Uterus (tissue), 4 donors: ENCODE measurements around the gene LEF1. TPM values are rescaled to one million over a fixed set of nuclear protein-coding genes. Genes with fewer than 3 reads are reported as not detected.

Experiments used
- DNase-seq, 2 donors: peaks; one replicate each; pipeline ENCODE4 v3.0.0-alpha.2; 2019 to 2020
- H3K27ac ChIP-seq, 2 donors: fragments of 200-600 bp; sonication (generic); 1 replicate in 1 of 2; 2 replicates in 1 of 2; pipeline ENCODE4 v1.5.1; 2016 to 2018
- H3K27me3 ChIP-seq, 2 donors: fragments of 200-600 bp; sonication (generic); one replicate each; pipeline ENCODE4 v1.5.1; 2018 to 2019; ENCODE audit warnings: control low read depth in 1 of 2
- H3K36me3 ChIP-seq, 2 donors: fragments of 200-600 bp; sonication (generic); one replicate each; pipeline ENCODE4 v1.5.1; 2019; ENCODE audit warnings: control low read depth in 1 of 2
- H3K4me1 ChIP-seq, 2 donors: fragments of 200-600 bp; sonication (generic); one replicate each; pipeline ENCODE4 v1.5.1; 2018 to 2019; ENCODE audit warnings: control low read depth in 1 of 2
- H3K4me3 ChIP-seq, 2 donors: fragments of 200-600 bp; sonication (generic); 1 replicate in 1 of 2; 2 replicates in 1 of 2; pipeline ENCODE4 v1.5.1; 2018 to 2019; ENCODE audit warnings: mild to moderate bottlenecking in 1 of 2
- H3K9me3 ChIP-seq, 2 donors: fragments of 200-600 bp; sonication (generic); one replicate each; pipeline ENCODE4 v1.5.1; 2019; ENCODE audit warnings: control low read depth in 1 of 2
- POLR2A ChIP-seq, 2 donors: fragments of 450-650 bp; IDR thresholded peaks; one replicate each; pipeline ENCODE4 v1.6.1; 2016; ENCODE audit warnings: antibody characterized with exemption in 2 of 2, mild to moderate bottlenecking in 1 of 2, moderate library complexity in 1 of 2
- intact Hi-C: fragments of 100-400 bp; cut with DNase I; formaldehyde crosslinking; loops from one replicate; pipeline ENCODE4 v1.15.1; 2023; ENCODE audit warnings: low total_unique reads
- total RNA-seq, 4 donors: library from RNA; depleted of rRNA in 3 of 4; stranded (reverse); fragments of >200 nt in 3 of 4; gene quantifications; one replicate each; pipeline versions ENCODE4 v1.1.0 to v1.2.4, GENCODE V29; 2014 to 2023
- TF ChIP-seq, protein P1 (sequence below), 4 experiments: fragments of 200-600 bp in 2 of 4; fragments of 450-650 bp in 2 of 4; sonication (generic) in 2 of 4; IDR thresholded peaks; one replicate each; pipeline ENCODE4 v1.5.1; 2016 to 2019; ENCODE audit warnings: antibody characterized with exemption in 4 of 4, mild to moderate bottlenecking in 2 of 4, moderate library complexity in 1 of 4
- donor health status: DM: yes; HTN: yes; CAD: no.

Gene LEF1
- total RNA-seq, 4 donors from 2014 or later = 27.4 to 49.7 (median 43.7) TPM

DNA sequence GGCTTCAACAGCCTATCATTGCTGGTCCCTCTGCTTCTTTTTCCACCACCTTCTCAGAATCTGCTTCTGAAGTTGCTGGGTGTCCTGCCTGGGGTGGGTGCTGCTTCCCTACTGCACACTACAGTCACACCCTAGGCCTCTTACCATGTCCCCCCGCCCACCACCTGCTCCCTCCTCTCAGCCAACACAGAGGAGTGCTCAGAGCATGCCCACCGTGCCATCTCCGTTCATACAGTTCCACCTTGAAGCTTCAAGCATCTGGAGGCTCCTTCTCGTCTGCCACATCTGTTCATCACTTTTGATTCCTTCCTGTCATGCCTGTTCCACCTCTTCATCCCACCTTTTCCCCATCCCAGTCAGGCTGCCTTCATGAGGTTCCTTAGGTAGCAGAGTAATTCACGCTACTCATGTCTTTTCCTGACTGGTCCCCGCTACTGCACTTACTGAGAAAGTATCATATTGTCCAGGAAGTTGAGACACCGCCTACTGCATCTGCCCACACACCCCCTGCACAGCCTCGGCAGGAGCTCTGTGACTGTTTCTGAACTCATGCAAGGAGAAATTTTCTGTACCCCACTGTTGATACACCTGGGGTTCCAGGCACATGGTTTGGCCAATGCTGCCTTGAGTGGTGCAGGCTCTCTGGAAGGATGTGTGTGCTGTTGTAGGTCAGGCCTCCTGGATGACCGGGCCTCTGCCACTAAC lies 139.6 kb downstream of the LEF1 start:
- no peaks in the 10 kb centered on the region for H3K36me3 ChIP-seq
- TF ChIP-seq POLR2A (IDR thresholded peaks at IDR 0.05) = no peak
- TF ChIP-seq, protein P1, sequence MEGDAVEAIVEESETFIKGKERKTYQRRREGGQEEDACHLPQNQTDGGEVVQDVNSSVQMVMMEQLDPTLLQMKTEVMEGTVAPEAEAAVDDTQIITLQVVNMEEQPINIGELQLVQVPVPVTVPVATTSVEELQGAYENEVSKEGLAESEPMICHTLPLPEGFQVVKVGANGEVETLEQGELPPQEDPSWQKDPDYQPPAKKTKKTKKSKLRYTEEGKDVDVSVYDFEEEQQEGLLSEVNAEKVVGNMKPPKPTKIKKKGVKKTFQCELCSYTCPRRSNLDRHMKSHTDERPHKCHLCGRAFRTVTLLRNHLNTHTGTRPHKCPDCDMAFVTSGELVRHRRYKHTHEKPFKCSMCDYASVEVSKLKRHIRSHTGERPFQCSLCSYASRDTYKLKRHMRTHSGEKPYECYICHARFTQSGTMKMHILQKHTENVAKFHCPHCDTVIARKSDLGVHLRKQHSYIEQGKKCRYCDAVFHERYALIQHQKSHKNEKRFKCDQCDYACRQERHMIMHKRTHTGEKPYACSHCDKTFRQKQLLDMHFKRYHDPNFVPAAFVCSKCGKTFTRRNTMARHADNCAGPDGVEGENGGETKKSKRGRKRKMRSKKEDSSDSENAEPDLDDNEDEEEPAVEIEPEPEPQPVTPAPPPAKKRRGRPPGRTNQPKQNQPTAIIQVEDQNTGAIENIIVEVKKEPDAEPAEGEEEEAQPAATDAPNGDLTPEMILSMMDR (IDR thresholded peaks at IDR 0.05) = no peak
- no peaks in the 10 kb centered on the region for H3K27me3 ChIP-seq
- no peak overlapping the region for H3K4me3 ChIP-seq
- no peak for DNase-seq
- no peaks in the 10 kb centered on the region for H3K9me3 ChIP-seq
- intact Hi-C loops = no loop called here
- no peak overlapping the region for H3K27ac ChIP-seq
- H3K4me1 ChIP-seq = no peaks in the 10 kb centered on the region

DNA sequence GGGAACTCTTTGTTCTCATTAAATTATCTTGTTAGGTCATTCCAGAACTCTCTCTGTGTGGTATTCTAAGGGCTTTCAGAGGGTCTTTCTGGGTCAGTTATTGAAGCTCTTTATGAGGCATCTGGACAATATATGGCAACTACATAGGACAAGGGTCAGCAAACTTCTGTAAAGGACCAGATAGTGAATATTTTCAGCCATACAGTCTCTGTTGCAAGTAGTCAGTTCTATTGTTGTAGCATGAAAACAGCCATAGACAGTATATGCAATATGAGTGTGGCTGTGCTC lies 143.9 kb downstream of the LEF1 start:
- H3K27ac ChIP-seq = no peak overlapping the region
- H3K9me3 ChIP-seq = no peaks in the 10 kb centered on the region
- no peaks in the 10 kb centered on the region for H3K4me1 ChIP-seq
- intact Hi-C loops = no loop called here
- TF ChIP-seq, protein P1 (IDR thresholded peaks at IDR 0.05) = no peak
- no peak for TF ChIP-seq POLR2A (IDR thresholded peaks at IDR 0.05)
- H3K27me3 ChIP-seq = no peaks in the 10 kb centered on the region
- H3K4me3 ChIP-seq = no peak overlapping the region
- H3K36me3 ChIP-seq = no peaks in the 10 kb centered on the region
- DNase-seq = no peak

DNA sequence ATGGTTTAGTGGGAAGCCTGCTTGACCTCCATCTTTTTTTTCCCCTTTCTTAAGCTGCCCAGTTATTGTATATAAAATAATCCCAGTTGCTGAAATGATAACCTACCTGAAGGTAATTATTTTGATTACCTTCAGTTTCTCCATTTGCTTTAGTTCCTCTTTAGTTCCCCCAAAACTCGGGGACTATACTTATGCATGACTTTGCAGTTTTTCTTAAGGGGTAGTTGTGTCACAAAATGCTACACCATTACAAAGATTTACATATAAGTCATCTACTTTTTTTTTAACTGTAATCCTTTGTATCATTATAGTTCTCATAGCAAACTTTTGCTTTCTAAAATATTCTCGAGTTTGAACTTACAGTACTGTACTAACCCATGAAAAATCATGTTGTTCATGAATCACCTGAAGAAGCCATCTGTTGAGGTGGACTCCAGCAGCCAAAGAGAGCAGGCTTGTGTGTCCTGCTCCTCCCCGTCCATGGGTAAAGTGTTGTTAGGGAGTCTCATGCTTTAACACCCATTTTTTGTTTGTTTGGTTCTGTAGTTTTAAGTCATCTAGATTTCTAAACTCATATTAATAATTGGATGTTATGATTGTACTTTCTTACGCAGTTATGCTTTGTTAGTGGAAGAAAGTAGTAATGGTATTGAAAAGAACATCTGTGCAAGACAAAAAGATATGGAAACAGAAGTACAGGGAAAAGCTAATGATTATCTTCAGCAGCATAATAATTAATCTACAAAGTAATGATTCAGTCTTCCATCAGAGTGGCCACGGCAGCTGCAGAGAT lies 144.5 kb downstream of the LEF1 start:
- DNase-seq = no peak
- Histone ChIP-seq H3K27me3 (no peaks in the 10 kb centered on the region), H3K4me3 (no peak overlapping the region), H3K9me3 (no peaks in the 10 kb centered on the region), H3K4me1 (no peaks in the 10 kb centered on the region), H3K36me3 (no peaks in the 10 kb centered on the region), H3K27ac (no peak overlapping the region)
- TF ChIP-seq, protein P1 (IDR thresholded peaks at IDR 0.05) = no peak
- intact Hi-C loops = no loop called here

DNA sequence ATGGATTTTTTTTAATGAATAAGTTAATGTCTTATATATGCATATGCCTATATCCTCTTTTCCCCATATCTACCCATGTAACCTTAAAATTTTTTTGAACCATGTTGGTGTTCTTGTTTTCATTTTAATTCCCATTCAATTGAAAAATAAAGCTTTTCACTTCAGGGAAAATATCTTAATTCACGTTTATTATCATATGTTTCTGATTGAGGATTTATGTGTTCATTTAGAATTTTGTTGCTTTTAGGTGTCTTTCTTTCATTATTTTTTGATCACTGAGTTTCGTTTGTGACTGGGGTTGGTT lies 149.9 kb downstream of the LEF1 start:
- no peak overlapping the region for H3K27ac ChIP-seq
- no peaks in the 10 kb centered on the region for H3K9me3 ChIP-seq
- no peaks in the 10 kb centered on the region for H3K4me1 ChIP-seq
- intact Hi-C loops = no loop called here
- no peaks in the 10 kb centered on the region for H3K27me3 ChIP-seq
- TF ChIP-seq, protein P1 (IDR thresholded peaks at IDR 0.05) = no peak
- no peak for TF ChIP-seq POLR2A (IDR thresholded peaks at IDR 0.05)
- no peaks in the 10 kb centered on the region for H3K36me3 ChIP-seq
- H3K4me3 ChIP-seq = no peak overlapping the region
- DNase-seq = no peak

DNA sequence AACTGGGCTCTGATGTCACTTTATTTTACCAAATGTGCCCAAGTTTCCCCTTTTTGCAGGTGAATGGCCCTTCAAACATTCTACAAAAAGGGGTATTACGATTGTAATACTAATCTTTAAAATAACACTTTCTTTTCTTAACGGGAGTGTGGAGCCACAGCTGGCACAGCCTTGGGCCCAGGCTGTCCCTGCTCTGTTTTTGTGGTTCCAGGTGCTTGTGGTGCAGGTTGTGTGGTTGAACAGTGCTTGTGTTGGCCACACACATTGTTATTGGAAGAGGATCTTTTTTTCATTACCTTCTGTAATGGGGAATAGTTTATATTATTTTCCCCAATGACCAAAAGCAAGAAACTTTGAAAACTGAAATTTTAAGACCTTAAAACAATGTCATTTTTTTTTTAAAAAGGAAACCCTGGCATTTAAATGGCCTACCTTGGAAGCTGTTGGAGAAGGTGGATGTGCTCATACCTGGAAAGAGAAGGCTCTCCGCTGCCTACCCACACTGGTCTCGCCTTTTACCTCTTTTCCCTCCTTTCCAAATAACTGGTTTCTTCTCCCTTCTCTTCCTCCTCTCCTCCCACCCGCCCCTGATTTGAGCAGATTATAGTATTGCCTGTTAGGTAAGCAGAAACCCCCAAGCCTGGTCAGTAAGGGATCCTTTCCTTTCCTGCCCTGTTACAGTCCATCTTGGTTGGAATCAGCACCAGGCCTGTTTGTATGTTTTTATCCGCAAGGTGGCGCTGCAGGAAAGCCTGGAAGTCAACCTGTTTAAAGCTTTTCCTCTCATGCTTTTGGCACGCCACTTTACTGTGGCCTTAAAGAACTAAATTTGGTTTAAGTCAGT lies 150.5 kb downstream of the LEF1 start:
- H3K4me3 ChIP-seq = no peak overlapping the region
- intact Hi-C loops = no loop called here
- H3K27ac ChIP-seq = no peak overlapping the region
- H3K4me1 ChIP-seq = no peaks in the 10 kb centered on the region
- no peaks in the 10 kb centered on the region for H3K36me3 ChIP-seq
- H3K9me3 ChIP-seq = no peaks in the 10 kb centered on the region
- no peak for TF ChIP-seq POLR2A (IDR thresholded peaks at IDR 0.05)
- TF ChIP-seq, protein P1 (IDR thresholded peaks at IDR 0.05) = peak; percentile 69 to 77 (median 73)
- DNase-seq = peak; percentile 70 to 79
- H3K27me3 ChIP-seq = no peaks in the 10 kb centered on the region
